HEK293 (cell line): ENCODE data around the gene CD46.
A peak's percentile ranks its signal among the peaks of the same experiment; 100 is the strongest.

ENCODE experiments used
- CTCF ChIA-PET: fragments of 350-600 bp; formaldehyde crosslinking; extraction: SDS; loops from one replicate; lab custom pipeline; 2021; ENCODE audit warnings: antibody characterized with exemption; lab: Yijun Ruan, JAX
- POLR2A ChIA-PET: fragments of 300-600 bp; formaldehyde crosslinking; extraction: SDS; loops from one replicate; lab custom pipeline; 2020; ENCODE audit warnings: antibody characterized with exemption, inconsistent platforms; lab: Yijun Ruan, JAX
- H3K27ac ChIP-seq: fragments of 200-500 bp; sonication (Bioruptor generic); 2 replicates; pipeline ENCODE4 v1.5.1; 2014; ENCODE audit warnings: low read depth, low read length, control low read depth, inconsistent platforms; ENCODE audit errors: extremely low read depth
- H3K36me3 ChIP-seq, 2 experiments: fragments of 200-500 bp in 1 of 2; sonication (Bioruptor generic) in 1 of 2; 1 replicate in 1 of 2; 2 replicates in 1 of 2; pipeline ENCODE4 v1.5.1; 2014 to 2017; ENCODE audit warnings: inconsistent platforms in 2 of 2, low read length in 2 of 2; ENCODE audit not compliant: control insufficient read depth in 2 of 2, insufficient read depth in 1 of 2
- H3K4me1 ChIP-seq: fragments of 200-500 bp; sonication (Bioruptor generic); 2 replicates; pipeline ENCODE4 v1.5.1; 2014; ENCODE audit warnings: mild to moderate bottlenecking, low read length, inconsistent platforms; ENCODE audit not compliant: control insufficient read depth, insufficient read depth
- H3K4me3 ChIP-seq: 2 replicates; pipeline ENCODE4 v1.5.1; 2011; ENCODE audit warnings: low read depth, mild to moderate bottlenecking, control low read depth, low read length, moderate library complexity
- H3K9me3 ChIP-seq: fragments of 200-500 bp; sonication (Bioruptor generic); 2 replicates; pipeline ENCODE4 v1.5.1; 2014; ENCODE audit warnings: low read depth, low read length, inconsistent platforms; ENCODE audit not compliant: control insufficient read depth, insufficient read depth
- EGR2 ChIP-seq: fragments of 450-650 bp; formaldehyde crosslinking; IDR thresholded peaks from 2 replicates; pipeline ENCODE4 v1.5.1; 2016; ENCODE audit warnings: low read depth, missing biosample characterization, missing genetic modification characterization
- SP2 ChIP-seq: fragments of 450-650 bp; formaldehyde crosslinking; IDR thresholded peaks from 2 replicates; pipeline ENCODE4 v1.5.1; 2016; ENCODE audit warnings: missing biosample characterization, missing genetic modification characterization
- ZBTB7A ChIP-seq: fragments of 450-650 bp; formaldehyde crosslinking; IDR thresholded peaks from 2 replicates; pipeline ENCODE4 v1.5.1; 2016; ENCODE audit warnings: low read depth, missing biosample characterization, missing genetic modification characterization
- ZEB2 ChIP-seq: fragments of 450-650 bp; formaldehyde crosslinking; IDR thresholded peaks from 2 replicates; pipeline ENCODE4 v1.5.1; 2016; ENCODE audit warnings: missing biosample characterization, missing genetic modification characterization
- ZFP3 ChIP-seq: fragments of 450-650 bp; formaldehyde crosslinking; IDR thresholded peaks from 2 replicates; pipeline ENCODE4 v1.5.1; 2016; ENCODE audit warnings: low read depth, missing biosample characterization, missing genetic modification characterization
- ZNF140 ChIP-seq: fragments of 450-650 bp; formaldehyde crosslinking; IDR thresholded peaks from 2 replicates; pipeline ENCODE4 v1.5.1; 2016; ENCODE audit warnings: missing biosample characterization, missing genetic modification characterization
- ZNF184 ChIP-seq: fragments of 450-650 bp; IDR thresholded peaks from 2 replicates; pipeline ENCODE4 v1.5.1; 2018; ENCODE audit warnings: missing biosample characterization, mild to moderate bottlenecking, missing genetic modification characterization
- ZNF324 ChIP-seq: fragments of 450-650 bp; formaldehyde crosslinking; IDR thresholded peaks from 2 replicates; pipeline ENCODE4 v1.5.1; 2016; ENCODE audit warnings: missing biosample characterization, missing genetic modification characterization
- ZNF354C ChIP-seq: fragments of 450-650 bp; formaldehyde crosslinking; IDR thresholded peaks from 2 replicates; pipeline ENCODE4 v1.5.1; 2016; ENCODE audit warnings: missing biosample characterization, missing genetic modification characterization, low read depth, borderline replicate concordance
- ZNF501 ChIP-seq: fragments of 450-650 bp; formaldehyde crosslinking; IDR thresholded peaks from 2 replicates; pipeline ENCODE4 v1.5.1; 2016; ENCODE audit warnings: missing biosample characterization, missing genetic modification characterization
- ZNF600 ChIP-seq: fragments of 450-650 bp; formaldehyde crosslinking; IDR thresholded peaks from 2 replicates; pipeline ENCODE4 v1.5.1; 2016; ENCODE audit warnings: missing biosample characterization, missing genetic modification characterization
- ZNF610 ChIP-seq: fragments of 450-650 bp; formaldehyde crosslinking; IDR thresholded peaks from 2 replicates; pipeline ENCODE4 v1.5.1; 2016; ENCODE audit warnings: missing biosample characterization, missing genetic modification characterization, borderline replicate concordance
- ZNF660 ChIP-seq: fragments of 450-650 bp; IDR thresholded peaks from 2 replicates; pipeline ENCODE4 v1.5.1; 2018; ENCODE audit warnings: missing biosample characterization, mild to moderate bottlenecking, missing genetic modification characterization
- ZNF677 ChIP-seq: fragments of 450-650 bp; IDR thresholded peaks from 2 replicates; pipeline ENCODE4 v1.5.0; 2018; ENCODE audit warnings: missing biosample characterization, mild to moderate bottlenecking, missing genetic modification characterization, moderate library complexity
- ZNF785 ChIP-seq: fragments of 450-650 bp; formaldehyde crosslinking; IDR thresholded peaks from 2 replicates; pipeline ENCODE4 v1.5.1; 2016; ENCODE audit warnings: missing biosample characterization, missing genetic modification characterization
- ZNF792 ChIP-seq: fragments of 450-650 bp; formaldehyde crosslinking; IDR thresholded peaks from 2 replicates; pipeline ENCODE4 v1.5.1; 2016; ENCODE audit warnings: missing biosample characterization, missing genetic modification characterization
- ZSCAN16 ChIP-seq: fragments of 450-650 bp; formaldehyde crosslinking; IDR thresholded peaks from 2 replicates; pipeline ENCODE4 v1.5.1; 2016; ENCODE audit warnings: missing biosample characterization, missing genetic modification characterization
- TF ChIP-seq, protein P1 (sequence below): fragments of 450-650 bp; formaldehyde crosslinking; IDR thresholded peaks from 2 replicates; pipeline ENCODE4 v1.5.1; 2017; ENCODE audit warnings: missing biosample characterization, mild to moderate bottlenecking, missing genetic modification characterization, moderate library complexity
- TF ChIP-seq, protein P2 (sequence below): fragments of 450-650 bp; formaldehyde crosslinking; IDR thresholded peaks from 2 replicates; pipeline ENCODE4; 2016; ENCODE audit warnings: missing biosample characterization, missing genetic modification characterization
- TF ChIP-seq, protein P3 (sequence below): fragments of 450-650 bp; formaldehyde crosslinking; IDR thresholded peaks from 2 replicates; pipeline ENCODE4 v1.5.1; 2016; ENCODE audit warnings: missing biosample characterization, missing genetic modification characterization
- TF ChIP-seq, protein P4 (sequence below): fragments of 450-650 bp; formaldehyde crosslinking; IDR thresholded peaks from 2 replicates; pipeline ENCODE4 v1.5.1; 2016; ENCODE audit warnings: missing biosample characterization, missing genetic modification characterization
- TF ChIP-seq, protein P5 (sequence below): fragments of 450-650 bp; IDR thresholded peaks from 2 replicates; pipeline ENCODE4 v1.5.1; 2018; ENCODE audit warnings: missing biosample characterization, missing genetic modification characterization
- TF ChIP-seq, protein P6 (sequence below): fragments of 450-650 bp; formaldehyde crosslinking; IDR thresholded peaks from 2 replicates; pipeline ENCODE4 v1.5.1; 2016; ENCODE audit warnings: missing biosample characterization, missing genetic modification characterization

CD46 gene

DNA sequence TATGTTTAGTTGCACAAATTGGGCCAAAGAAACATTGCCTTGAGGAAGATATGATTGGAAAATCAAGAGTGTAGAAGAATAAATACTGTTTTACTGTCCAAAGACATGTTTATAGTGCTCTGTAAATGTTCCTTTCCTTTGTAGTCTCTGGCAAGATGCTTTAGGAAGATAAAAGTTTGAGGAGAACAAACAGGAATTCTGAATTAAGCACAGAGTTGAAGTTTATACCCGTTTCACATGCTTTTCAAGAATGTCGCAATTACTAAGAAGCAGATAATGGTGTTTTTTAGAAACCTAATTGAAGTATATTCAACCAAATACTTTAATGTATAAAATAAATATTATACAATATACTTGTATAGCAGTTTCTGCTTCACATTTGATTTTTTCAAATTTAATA lies 43.0 kb downstream of the CD46 start:
- no peak for TF ChIP-seq SP2
- no peak for TF ChIP-seq EGR2 (tag by site-specific recombination)
- no peak for TF ChIP-seq ZNF677 (tag by site-specific recombination)
- no peak for TF ChIP-seq ZNF354C (tag by site-specific recombination)
- TF ChIP-seq ZNF660 = no peak
- TF ChIP-seq ZNF792 = no peak
- TF ChIP-seq, all 188 proteins: peak for 0
- H3K27ac ChIP-seq = no peak overlapping the region
- H3K36me3 ChIP-seq = peaks cover 0 to 22% of the 10 kb centered on the region in 2 experiments; a peak in 1 of 3 replicates
- POLR2A ChIA-PET = no interaction called here
- H3K4me3 ChIP-seq = no peak overlapping the region
- H3K9me3 ChIP-seq = no peaks in the 10 kb centered on the region
- no peaks in the 10 kb centered on the region; the same call in 1 of the 2 replicates for H3K4me1 ChIP-seq
- CTCF ChIA-PET = interaction anchor here (3.3 kb wide), 1 partner anchor 9 kb away, joined by 54 read pairs; no protein-coding TSS in a partner anchor

DNA sequence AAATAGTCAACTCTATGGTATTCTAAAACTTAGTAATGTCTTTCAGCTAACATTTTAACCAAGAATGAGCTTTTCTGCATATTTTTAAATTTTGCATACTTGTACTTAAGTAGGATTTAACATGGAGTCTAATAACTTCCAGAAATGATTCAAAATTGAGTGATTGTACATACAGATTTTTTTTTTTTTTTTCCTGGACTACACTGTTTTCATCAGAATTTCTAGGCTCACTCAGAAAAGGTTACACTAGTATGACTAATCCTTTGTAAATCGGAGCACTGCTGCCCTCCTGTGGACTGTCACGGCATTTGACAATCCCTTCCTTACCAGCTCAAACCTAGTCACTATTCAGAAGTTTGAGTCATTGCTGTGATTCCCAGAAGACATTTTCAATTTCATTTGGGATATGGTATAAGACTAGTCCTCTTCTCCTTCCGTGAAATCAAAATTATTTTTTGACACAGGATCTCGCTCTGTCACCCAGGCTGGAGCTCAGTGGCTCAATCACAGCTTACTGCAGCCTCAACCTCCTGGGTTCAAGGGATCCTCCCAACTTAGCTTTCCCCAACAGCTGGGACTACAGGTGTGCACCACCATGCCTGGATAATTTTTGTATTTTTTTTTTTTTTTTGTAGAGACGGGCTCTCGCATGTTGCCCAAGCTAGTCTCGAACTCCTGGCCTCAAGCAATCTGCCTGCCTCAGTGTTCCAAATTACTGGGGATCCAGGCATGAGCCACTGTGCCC lies 45.5 kb downstream of the CD46 start:
- POLR2A ChIA-PET = interaction anchor here (0.6 to 0.8 kb wide), 5 partner anchors 10 to 672 kb away, joined by 3 to 6 read pairs (median 5); no protein-coding TSS in a partner anchor
- H3K4me1 ChIP-seq = no peaks in the 10 kb centered on the region; the same call in 1 of the 2 replicates
- no peak overlapping the region for H3K4me3 ChIP-seq
- peaks cover 0 to 30% of the 10 kb centered on the region in 2 experiments; a peak in 2 of 3 replicates for H3K36me3 ChIP-seq
- no peak overlapping the region for H3K27ac ChIP-seq
- no peaks in the 10 kb centered on the region for H3K9me3 ChIP-seq
- CTCF ChIA-PET = interaction anchor here (0.5 to 3.3 kb wide), 58 partner anchors 9 to 1800 kb away, joined by 3 to 54 read pairs (median 4); partner anchors contain the start of gene CD46
- no peak for TF ChIP-seq ZNF610 (tag by site-specific recombination)
- TF ChIP-seq ZNF600 (tag by site-specific recombination) = no peak
- TF ChIP-seq ZSCAN16 (tag by site-specific recombination) = no peak
- TF ChIP-seq, protein P1, sequence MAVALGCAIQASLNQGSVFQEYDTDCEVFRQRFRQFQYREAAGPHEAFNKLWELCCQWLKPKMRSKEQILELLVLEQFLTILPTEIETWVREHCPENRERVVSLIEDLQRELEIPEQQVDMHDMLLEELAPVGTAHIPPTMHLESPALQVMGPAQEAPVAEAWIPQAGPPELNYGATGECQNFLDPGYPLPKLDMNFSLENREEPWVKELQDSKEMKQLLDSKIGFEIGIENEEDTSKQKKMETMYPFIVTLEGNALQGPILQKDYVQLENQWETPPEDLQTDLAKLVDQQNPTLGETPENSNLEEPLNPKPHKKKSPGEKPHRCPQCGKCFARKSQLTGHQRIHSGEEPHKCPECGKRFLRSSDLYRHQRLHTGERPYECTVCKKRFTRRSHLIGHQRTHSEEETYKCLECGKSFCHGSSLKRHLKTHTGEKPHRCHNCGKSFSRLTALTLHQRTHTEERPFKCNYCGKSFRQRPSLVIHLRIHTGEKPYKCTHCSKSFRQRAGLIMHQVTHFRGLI (tag by site-specific recombination) = no peak
- 0 out of 2 replicates have a peak, but pooled peaks have one; percentile 26 for TF ChIP-seq ZEB2
- 0 out of 2 replicates have a peak, but pooled peaks have one; percentile 50 for TF ChIP-seq ZNF660
- TF ChIP-seq ZNF501 (tag by site-specific recombination) = 0 out of 2 replicates have a peak, but pooled peaks have one; percentile 27
- TF ChIP-seq, protein P2, sequence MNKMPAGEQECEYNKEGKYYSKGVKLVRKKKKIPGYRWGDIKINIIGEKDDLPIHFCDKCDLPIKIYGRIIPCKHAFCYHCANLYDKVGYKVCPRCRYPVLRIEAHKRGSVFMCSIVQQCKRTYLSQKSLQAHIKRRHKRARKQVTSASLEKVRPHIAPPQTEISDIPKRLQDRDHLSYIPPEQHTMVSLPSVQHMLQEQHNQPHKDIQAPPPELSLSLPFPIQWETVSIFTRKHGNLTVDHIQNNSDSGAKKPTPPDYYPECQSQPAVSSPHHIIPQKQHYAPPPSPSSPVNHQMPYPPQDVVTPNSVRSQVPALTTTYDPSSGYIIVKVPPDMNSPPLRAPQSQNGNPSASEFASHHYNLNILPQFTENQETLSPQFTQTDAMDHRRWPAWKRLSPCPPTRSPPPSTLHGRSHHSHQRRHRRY = no peak
- no peak for TF ChIP-seq ZNF140
- TF ChIP-seq, protein P3, sequence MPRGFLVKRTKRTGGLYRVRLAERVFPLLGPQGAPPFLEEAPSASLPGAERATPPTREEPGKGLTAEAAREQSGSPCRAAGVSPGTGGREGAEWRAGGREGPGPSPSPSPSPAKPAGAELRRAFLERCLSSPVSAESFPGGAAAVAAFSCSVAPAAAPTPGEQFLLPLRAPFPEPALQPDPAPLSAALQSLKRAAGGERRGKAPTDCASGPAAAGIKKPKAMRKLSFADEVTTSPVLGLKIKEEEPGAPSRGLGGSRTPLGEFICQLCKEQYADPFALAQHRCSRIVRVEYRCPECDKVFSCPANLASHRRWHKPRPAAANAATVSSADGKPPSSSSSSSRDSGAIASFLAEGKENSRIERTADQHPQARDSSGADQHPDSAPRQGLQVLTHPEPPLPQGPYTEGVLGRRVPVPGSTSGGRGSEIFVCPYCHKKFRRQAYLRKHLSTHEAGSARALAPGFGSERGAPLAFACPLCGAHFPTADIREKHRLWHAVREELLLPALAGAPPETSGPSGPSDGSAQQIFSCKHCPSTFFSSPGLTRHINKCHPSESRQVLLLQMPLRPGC (tag by site-specific recombination) = no peak
- TF ChIP-seq, protein P4, sequence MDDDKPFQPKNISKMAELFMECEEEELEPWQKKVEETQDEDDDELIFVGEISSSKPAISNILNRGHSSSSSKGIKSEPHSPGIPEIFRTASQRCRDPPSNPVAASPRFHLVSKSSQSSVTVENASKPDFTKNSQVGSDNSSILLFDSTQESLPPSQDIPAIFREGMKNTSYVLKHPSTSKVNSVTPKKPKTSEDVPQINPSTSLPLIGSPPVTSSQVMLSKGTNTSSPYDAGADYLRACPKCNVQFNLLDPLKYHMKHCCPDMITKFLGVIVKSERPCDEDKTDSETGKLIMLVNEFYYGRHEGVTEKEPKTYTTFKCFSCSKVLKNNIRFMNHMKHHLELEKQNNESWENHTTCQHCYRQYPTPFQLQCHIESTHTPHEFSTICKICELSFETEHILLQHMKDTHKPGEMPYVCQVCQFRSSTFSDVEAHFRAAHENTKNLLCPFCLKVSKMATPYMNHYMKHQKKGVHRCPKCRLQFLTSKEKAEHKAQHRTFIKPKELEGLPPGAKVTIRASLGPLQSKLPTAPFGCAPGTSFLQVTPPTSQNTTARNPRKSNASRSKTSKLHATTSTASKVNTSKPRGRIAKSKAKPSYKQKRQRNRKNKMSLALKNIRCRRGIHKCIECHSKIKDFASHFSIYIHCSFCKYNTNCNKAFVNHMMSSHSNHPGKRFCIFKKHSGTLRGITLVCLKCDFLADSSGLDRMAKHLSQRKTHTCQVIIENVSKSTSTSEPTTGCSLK (tag by site-specific recombination) = no peak
- no peak for TF ChIP-seq ZNF184 (tag by site-specific recombination)
- TF ChIP-seq ZNF324 (tag by site-specific recombination) = no peak
- TF ChIP-seq, protein P5, sequence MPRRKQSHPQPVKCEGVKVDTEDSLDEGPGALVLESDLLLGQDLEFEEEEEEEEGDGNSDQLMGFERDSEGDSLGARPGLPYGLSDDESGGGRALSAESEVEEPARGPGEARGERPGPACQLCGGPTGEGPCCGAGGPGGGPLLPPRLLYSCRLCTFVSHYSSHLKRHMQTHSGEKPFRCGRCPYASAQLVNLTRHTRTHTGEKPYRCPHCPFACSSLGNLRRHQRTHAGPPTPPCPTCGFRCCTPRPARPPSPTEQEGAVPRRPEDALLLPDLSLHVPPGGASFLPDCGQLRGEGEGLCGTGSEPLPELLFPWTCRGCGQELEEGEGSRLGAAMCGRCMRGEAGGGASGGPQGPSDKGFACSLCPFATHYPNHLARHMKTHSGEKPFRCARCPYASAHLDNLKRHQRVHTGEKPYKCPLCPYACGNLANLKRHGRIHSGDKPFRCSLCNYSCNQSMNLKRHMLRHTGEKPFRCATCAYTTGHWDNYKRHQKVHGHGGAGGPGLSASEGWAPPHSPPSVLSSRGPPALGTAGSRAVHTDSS (tag by site-specific recombination) = no peak
- TF ChIP-seq, protein P6, sequence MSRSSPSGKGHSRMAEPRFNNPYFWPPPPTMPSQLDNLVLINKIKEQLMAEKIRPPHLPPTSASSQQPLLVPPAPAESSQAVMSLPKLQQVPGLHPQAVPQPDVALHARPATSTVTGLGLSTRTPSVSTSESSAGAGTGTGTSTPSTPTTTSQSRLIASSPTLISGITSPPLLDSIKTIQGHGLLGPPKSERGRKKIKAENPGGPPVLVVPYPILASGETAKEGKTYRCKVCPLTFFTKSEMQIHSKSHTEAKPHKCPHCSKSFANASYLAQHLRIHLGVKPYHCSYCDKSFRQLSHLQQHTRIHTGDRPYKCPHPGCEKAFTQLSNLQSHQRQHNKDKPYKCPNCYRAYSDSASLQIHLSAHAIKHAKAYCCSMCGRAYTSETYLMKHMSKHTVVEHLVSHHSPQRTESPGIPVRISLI (tag by site-specific recombination) = peak; percentile 89
- no peak for TF ChIP-seq ZBTB7A (tag by site-specific recombination)
- TF ChIP-seq ZNF785 = no peak
- TF ChIP-seq ZFP3 (tag by site-specific recombination) = no peak
